ENCODE data around the gene KCNMA1. TPM values are rescaled to one million over a fixed set of nuclear protein-coding genes. Genes with fewer than 3 reads are reported as not detected.

KCNMA1 gene
- total and polyA plus RNA-seq, 8 donors = 0.92 to 155 (median 54.3) TPM

GRCh38 chr10:77643795-77644468 is 6.3 kb upstream of the KCNMA1 start:
- TF ChIP-seq EP300 (IDR thresholded peaks at IDR 0.05) (no peak), POLR2A (IDR thresholded peaks at IDR 0.05) (no peak), POLR2AphosphoS5 (IDR thresholded peaks at IDR 0.05) (no peak), CTCF (IDR thresholded peaks at IDR 0.05) (peak in 5 of 7 experiments; percentile 26 to 53 (median 46))
- DNase-seq = peak; percentile 40 to 64
- no peaks in the 10 kb centered on the region for H3K9me3 ChIP-seq
- H3K36me3 ChIP-seq = no peaks in the 10 kb centered on the region
- H3K27me3 ChIP-seq = peaks cover 0 to 50% (median 4%) of the 10 kb centered on the region in 3 donors
- intact Hi-C loops (cut with DNase I; ENCODE audit: low total_unique reads) = loop anchor here (5.0 kb wide), 2 partner anchors 257 to 472 kb away; no protein-coding TSS in a partner anchor
- no peak overlapping the region for H3K27ac ChIP-seq
- H3K4me1 ChIP-seq = peaks cover 0 to 22% (median 8%) of the 10 kb centered on the region in 4 donors
- WGBS, 5 donors = 32 to 41% (median 34%) methylated on average over 6 of the region's 6 CpGs
- H3K4me3 ChIP-seq = no peak overlapping the region

GRCh38 chr10:77641788-77642397 is 4.3 kb upstream of the KCNMA1 start:
- TF ChIP-seq CTCF (IDR thresholded peaks at IDR 0.05) = peak in 6 of 7 experiments; percentile 48 to 92 (median 72)
- no peak for TF ChIP-seq POLR2AphosphoS5 (IDR thresholded peaks at IDR 0.05)
- Histone ChIP-seq H3K4me3 (no peak overlapping the region), H3K4me1 (peaks cover 9 to 41% (median 24%) of the 10 kb centered on the region in 4 donors), H3K36me3 (no peaks in the 10 kb centered on the region), H3K9me3 (no peaks in the 10 kb centered on the region), H3K27ac (no peak overlapping the region), H3K27me3 (peaks cover 0 to 57% (median 21%) of the 10 kb centered on the region in 3 donors)
- WGBS, 5 donors = 0 to 2% (median 1%) methylated on average over 5 of the region's 5 CpGs
- peak; percentile 77 to 88 for DNase-seq
- intact Hi-C loops (cut with DNase I; ENCODE audit: low total_unique reads) = loop anchor here (5.0 kb wide), 2 partner anchors 255 to 470 kb away; no protein-coding TSS in a partner anchor

- 14 to 25% (median 21%) methylated on average over 1 of the region's 1 CpG for WGBS, 5 donors
- Histone ChIP-seq H3K36me3 (no peaks in the 10 kb centered on the region), H3K27ac (no peak overlapping the region), H3K27me3 (peaks cover 0 to 59% (median 27%) of the 10 kb centered on the region in 3 donors), H3K4me1 (peaks cover 9 to 46% (median 28%) of the 10 kb centered on the region in 4 donors), H3K4me3 (no peak overlapping the region), H3K9me3 (no peaks in the 10 kb centered on the region)
- intact Hi-C loops (cut with DNase I; ENCODE audit: low total_unique reads) = loop anchor here (5.0 kb wide), 2 partner anchors 254 to 469 kb away; no protein-coding TSS in a partner anchor
- no peak for TF ChIP-seq POLR2A (IDR thresholded peaks at IDR 0.05)
- TF ChIP-seq POLR2AphosphoS5 (IDR thresholded peaks at IDR 0.05) = no peak
- TF ChIP-seq CTCF (IDR thresholded peaks at IDR 0.05) = no peak
- TF ChIP-seq EP300 (IDR thresholded peaks at IDR 0.05) = no peak
- DNase-seq = no peak
Observed at GRCh38 chr10:77641344-77641743, 3.7 kb upstream of the KCNMA1 start.

GRCh38 chr10:77640167-77640566 is 2.6 kb upstream of the KCNMA1 start:
- Histone ChIP-seq H3K9me3 (no peaks in the 10 kb centered on the region), H3K36me3 (no peaks in the 10 kb centered on the region), H3K4me1 (peaks cover 9 to 49% (median 29%) of the 10 kb centered on the region in 4 donors), H3K4me3 (no peak overlapping the region), H3K27ac (no peak overlapping the region), H3K27me3 (peaks cover 0 to 71% (median 34%) of the 10 kb centered on the region in 3 donors)
- TF ChIP-seq EP300 (IDR thresholded peaks at IDR 0.05) (no peak), POLR2AphosphoS5 (IDR thresholded peaks at IDR 0.05) (no peak), CTCF (IDR thresholded peaks at IDR 0.05) (no peak), POLR2A (IDR thresholded peaks at IDR 0.05) (no peak)
- 56 to 79% (median 73%) methylated on average over 3 of the region's 3 CpGs for WGBS, 5 donors
- no peak for DNase-seq
- intact Hi-C loops (cut with DNase I; ENCODE audit: low total_unique reads) = loop anchor here (5.0 kb wide), 2 partner anchors 253 to 468 kb away; no protein-coding TSS in a partner anchor
